Femur (tissue), 1 donor: ENCODE results near the gene RARB.

Source experiments
- DNase-seq: peaks from one replicate; pipeline ENCODE4 v3.0.0-alpha.2; 2017

Gene RARB

DNA sequence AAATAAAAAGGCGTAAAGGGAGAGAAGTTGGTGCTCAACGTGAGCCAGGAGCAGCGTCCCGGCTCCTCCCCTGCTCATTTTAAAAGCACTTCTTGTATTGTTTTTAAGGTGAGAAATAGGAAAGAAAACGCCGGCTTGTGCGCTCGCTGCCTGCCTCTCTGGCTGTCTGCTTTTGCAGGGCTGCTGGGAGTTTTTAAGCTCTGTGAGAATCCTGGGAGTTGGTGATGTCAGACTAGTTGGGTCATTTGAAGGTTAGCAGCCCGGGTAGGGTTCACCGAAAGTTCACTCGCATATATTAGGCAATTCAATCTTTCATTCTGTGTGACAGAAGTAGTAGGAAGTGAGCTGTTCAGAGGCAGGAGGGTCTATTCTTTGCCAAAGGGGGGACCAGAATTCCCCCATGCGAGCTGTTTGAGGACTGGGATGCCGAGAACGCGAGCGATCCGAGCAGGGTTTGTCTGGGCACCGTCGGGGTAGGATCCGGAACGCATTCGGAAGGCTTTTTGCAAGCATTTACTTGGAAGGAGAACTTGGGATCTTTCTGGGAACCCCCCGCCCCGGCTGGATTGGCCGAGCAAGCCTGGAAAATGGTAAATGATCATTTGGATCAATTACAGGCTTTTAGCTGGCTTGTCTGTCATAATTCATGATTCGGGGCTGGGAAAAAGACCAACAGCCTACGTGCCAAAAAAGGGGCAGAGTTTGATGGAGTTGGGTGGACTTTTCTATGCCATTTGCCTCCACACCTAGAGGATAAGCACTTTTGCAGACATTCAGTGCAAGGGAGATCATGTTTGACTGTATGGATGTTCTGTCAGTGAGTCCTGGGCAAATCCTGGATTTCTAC is at the start of gene RARB:
RARB (plus strand) TSS at position 322 of the 847 bp plus-strand sequence; CDS start at position 791, 469 bp downstream.
- peak; percentile 92 for DNase-seq

DNA sequence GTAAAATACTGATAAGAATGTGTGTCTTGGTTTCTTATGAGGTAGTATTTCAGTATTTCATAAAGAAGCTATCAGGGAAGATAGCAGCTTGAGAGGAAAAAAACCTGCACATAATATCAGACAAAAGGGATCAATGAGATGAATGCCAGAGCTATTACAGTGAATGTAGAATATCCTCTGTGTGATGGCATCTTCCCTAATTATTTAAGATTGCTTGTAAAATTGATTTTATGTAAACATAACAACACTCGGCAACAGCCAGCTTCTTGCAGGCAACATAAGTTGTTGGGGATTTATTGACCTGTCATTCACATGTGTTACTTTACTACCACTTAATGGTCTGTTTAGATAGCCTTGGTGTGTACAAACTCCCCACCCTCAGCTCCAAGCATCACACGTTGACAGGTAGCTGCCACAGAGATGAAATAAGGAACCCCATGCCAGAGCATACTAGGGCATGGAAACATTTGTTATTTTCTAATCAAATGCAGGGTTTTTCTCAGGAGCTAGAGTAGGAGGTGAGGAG is 49.2 kb upstream of the RARB start:
- no peak for DNase-seq

DNA sequence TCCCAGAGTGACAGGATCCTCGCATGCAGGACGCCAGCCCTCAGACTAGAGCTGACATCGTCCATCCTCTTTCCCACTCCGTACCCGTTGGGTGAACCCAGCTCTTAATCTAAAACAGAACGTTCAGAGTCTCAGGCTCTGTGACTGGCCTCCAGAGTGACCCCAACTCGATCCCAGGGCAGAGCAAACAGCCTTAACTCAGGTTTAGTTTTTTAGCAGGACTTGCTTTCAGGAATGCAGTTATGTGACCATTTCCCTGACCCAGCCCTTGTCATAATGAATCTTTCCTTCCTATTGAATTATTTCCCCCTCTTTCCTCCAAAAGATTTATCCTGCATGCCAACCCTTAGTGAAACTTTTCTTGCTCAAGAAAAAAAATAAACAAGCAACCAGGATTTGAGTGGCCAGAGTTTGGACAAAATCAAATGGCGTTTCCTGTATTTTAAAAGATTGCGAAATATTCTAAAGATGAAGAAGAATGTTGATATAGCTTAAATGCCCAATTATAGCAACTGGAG is 47.8 kb upstream of the RARB start:
- DNase-seq: no peak

DNA sequence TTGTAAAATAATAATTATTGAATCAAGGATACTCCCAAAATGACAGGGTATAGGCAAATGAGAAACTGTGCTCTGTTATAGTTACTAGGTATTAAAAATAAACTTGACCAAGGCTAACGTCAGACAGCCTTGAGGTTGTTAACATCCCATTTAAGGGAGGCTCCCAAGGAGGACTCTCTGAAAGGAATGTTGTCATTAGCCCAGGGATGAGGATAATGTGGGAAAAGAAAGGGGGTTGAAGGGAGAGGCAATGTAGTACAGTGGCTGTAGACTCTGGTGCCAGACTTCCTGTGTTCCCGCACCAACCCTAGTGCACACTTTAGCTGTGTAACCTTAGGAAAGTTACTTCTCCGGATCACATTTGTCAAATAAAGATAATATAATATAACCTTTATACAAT is 47.0 kb upstream of the RARB start:
- no peak for DNase-seq

DNA sequence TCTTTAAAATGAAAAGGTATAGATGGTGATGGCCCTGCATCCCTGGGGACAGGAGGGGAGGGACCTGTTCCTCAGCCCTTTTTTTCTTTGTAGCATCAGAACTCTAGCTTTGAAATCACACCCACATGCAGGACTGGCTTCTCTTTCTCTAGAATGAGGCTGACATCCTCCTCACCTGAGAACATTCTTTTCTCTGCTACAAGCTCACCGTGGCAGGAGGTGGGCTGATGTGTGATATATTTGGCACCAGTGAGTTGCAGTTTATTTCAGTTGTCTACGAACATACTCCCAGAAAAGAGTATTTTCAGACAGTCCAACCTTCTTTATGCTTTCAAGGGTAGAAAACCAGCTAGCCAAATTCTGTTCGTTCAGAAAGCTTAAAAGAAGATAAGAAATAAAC is 43.6 kb upstream of the RARB start:
- no peak for DNase-seq

DNA sequence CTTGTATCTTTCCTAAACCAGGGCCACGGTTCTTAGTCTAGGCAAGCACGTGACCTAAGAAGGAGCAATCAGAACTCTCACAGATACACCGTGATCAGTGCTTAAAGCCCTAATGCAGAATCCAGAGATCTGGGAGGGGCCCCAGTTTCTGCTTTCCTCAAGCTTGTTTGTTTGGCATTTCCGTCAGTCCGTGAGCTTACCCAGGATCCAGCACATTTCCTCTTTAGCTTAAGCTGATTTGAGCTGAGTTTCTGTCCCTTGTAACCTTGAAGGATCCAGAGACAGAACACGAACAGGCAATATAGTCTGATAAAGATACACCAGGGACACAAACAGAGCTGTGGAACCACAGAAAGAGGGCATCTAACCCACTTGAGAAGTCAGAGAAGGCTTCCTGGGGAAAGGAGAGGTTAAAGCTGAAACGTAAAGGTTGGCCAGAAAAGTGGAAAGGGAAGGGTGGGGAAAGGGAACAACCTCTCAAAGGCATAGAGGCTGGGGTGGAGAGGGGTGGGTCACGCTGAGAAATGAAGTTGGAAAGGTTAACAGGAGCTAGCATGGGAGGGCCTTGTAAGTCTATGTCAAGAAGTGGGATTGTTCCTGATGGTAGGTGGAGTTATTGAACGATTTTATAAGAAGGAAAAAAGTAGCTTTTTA is 42.1 kb upstream of the RARB start:
- DNase-seq: no peak

DNA sequence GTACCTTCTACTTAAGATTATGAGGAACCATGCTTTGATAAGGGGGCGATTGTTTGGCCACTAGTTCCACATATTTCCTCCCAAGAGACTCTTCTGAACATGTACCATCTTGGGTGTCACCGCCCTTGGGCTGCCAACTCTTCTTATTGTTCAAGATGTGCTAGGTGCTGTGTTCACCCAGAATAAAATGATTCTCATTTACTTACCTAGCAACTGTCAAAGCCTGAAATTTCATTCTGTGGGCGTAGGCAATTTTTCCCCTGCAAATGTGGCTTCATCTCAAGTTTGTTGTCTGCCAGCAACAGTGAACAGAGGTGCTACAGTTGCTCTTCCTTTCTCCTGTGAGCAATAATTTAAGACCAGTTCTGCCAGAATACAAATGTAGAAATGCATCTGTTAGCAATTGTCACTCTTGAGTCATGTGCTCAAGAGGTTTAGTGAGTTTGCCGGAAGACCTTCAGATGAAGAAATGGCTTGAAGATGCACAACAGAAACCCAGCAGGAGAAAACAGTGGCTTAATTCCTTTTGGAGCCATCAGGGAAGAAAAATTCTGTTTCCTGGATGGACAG is 41.3 kb upstream of the RARB start:
- peak; percentile 37 for DNase-seq

DNA sequence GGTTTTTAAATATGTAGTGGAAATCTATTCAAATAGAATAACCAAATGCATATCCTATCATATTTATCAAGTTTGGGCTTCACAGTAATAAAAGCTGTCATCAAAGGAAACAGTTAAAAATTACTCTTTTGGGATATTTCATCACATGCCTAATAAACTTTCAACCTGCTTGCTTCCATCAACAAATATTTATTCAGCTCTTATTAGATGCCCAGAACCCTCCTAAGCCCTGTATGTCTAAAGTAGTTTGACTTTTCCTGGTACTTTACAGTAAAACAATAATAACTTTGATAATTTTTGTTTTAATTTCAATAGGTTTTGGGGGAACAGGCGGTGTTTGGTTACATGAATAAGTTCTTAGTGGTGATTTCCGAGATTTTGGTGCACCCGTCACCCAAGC is 37.5 kb upstream of the RARB start:
- no peak for DNase-seq

DNA sequence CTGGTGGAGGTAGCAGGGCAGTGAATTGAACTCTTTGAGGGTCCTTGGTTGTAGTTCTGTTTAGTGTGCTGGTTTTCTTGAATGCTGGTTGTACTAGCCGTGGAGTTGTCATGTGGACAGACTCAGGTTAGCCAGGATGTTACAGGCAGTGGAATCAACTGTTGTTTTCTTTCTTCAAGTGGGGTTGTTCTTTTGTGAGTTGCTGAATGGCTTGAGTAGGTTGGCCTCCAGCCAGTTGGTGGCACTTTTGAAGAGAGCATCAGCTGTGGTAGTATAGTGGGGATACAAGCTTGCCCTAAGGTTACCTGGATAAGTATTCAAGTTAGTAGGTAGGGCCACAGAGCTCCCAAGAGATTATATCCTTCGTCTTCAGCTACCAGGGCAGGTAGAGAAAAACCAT is 31.8 kb upstream of the RARB start:
- DNase-seq: no peak

DNA sequence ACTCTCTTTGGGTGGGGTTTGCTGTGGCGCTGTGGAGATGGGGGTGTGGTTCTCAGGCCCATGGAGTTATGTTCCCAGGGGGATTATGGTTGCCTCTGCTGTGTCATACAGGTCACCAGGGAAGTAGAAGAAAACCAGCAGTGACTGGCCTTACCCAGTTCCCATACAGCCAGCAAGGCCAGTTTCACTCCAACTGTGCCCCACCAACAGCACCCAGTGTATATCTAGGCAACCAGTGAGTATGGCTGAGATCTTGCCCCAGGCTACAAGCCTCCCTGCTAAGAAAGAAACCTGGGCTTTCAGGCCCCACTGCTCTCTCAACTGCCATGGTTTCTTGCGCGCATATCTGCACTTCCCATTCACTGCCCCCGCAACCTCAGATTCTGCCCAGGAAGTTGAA is 31.4 kb upstream of the RARB start:
- DNase-seq: no peak

DNA sequence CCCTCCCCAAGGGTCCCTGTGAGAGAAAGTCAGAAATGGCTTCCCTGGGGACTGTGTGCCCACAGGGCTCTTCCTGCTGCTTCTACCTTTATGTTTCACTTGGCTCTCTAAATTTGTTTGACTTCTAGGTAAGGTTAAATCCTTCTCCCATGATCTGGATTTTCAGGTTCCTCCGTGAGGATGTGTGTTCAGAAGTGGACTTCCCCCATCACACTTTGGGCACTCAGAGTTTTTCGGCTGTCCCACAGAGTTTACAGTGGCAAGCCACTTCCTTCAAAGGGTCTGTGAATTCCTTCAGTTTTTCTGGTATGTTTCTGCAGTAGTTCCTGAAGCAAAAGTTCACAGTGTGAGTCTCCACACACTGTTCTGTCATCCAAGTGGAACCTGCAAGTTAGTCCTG is 30.9 kb upstream of the RARB start:
- DNase-seq: no peak

DNA sequence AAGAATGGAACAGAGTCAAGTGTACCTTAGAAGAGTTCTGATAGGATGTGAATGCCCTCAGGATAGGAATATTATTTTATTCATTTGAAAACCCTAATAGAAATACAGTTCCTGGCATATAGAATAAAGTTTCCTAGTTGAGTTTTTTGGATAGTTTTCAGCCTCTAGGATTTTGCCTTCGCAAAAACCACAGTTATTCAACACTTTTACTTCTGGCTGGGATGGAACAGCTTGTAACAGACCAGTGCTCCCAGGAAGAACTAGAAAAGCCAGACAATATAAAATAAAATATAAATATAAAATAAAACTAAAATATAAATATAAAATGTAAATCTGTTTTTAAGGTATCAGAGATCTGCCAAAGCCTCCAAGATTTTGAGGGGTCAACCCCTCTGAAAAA is 27.5 kb upstream of the RARB start:
- DNase-seq: no peak

DNA sequence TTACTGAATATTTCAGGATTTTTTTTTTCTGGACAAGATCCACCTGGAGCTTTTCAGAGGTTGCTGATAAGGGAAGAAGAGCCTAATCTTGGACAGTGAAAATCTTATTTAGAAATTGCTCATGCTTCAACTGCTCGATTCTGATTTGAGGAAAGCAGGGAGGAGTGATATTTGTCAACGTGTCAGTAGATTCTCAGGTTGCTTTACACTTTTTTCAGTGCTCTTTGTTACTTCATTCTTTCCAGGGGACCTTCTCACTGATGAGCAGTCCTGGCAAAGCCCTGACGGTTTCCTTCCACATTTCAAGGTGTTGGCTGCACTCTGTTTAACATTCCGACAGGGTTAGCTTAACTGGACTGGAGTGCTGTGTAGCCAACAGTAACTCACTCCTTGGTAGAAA is 24.1 kb upstream of the RARB start:
- peak; percentile 54 for DNase-seq

DNA sequence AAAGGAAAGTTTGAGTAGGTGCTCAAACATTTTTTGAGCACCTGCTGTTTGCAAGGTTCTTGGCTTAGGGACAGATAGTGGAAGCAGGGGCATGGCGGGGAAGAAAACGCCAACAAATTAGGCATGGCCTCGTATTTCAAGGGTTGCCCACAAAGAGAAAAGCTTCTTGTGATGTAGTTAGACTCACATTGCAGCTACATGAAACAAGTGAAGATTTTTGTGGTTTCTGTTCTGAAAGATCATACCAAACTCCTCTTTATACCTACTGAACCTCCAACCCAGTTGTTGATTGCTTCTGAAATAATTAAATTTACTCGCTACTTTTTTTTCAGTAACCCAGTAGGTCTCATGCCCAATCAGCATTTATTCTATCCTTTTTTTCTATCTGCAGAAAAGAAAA is 23.5 kb upstream of the RARB start:
- no peak for DNase-seq

DNA sequence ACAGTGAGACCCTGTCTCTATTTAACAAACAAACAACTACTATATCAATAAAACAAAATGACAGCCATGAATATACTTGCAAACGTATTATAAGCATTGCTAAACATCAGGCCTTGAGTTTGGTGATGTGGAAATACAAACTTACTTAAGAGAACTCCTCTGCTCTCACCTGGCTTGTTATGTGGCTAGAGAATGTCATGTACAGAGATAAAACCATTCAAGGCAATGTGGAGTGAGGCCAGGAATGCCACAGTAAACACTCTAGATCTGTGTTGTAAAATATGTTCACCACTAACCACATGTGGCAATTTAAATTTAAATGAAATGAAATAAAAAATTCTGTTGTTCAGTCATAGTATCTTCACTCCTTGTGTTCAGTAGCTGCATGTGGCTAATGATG is 22.7 kb upstream of the RARB start:
- DNase-seq: no peak

DNA sequence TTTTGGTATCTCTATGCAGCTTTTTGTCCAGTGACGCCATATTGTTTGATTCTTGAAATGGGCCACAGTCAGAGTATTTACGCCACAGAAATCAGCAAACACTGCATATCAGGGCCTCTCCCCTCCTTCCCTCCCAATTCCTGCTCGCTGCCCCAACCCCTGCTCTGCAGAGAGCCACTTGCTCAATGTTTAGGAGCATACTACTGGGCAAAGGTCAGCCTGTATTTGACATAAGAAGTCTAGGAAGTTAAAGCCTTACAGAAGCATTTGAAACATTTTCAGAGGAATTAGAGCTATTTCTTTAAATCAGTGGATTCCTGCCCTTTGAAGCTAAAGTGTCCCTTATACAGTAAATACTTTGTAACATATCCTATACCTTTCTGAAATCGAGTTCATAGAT is 17.4 kb upstream of the RARB start:
- DNase-seq: no peak

DNA sequence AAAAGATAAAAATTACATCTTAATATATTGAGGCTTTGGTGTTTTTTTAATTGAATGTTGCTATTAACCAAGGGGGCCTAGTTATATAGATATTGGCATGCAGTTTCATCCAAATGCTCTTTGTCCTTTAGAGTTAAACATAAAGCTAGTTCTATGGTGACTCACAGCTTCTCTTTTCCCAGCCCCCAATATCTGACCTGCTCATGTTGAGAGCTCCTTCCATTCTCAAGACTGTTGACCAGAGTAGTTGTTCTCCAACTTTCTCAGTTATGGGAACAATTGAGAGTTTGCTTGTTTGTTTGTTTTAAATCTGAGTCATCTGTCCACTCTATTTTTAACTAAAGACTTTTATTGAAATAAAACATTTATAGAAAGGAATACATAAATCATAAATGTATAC is 15.8 kb upstream of the RARB start:
- DNase-seq: no peak

DNA sequence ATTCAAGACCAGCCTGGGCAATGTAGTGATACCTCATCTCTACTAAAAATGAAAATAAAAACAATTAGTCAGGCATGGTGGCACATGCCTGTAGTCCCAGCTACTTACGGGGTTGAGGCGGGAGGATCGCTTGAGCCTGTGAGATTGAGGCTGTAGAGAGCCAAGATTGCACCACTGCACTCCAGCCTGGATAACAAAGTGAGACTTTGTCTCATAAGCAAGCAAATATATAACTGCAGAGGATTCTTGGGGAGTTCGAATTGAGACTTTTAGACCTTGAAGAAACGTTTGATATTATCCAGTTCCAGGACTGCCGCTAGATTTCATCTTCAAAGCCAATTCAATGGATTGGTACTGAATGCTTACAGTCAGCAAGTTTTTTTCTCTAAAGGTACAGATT is 11.9 kb upstream of the RARB start:
- DNase-seq: no peak

DNA sequence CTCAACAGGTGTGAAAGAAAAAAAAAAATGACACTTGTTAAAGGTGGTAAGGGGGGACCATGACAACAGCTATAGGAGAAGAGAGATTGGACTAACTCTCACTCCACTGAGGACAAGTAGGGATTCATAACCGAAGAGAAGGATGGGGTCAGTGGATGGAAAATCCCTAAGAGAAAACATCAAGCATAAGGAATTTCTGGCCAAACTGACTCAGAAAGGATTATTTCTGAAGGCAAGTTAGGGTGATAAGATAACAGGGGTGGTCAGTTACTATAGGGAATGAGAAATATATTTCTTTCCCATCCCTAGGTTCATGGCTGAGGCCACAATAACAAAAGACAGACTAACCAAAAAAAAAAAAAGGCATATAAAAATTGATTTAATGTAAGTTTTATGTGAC is 9.5 kb upstream of the RARB start:
- DNase-seq: no peak

DNA sequence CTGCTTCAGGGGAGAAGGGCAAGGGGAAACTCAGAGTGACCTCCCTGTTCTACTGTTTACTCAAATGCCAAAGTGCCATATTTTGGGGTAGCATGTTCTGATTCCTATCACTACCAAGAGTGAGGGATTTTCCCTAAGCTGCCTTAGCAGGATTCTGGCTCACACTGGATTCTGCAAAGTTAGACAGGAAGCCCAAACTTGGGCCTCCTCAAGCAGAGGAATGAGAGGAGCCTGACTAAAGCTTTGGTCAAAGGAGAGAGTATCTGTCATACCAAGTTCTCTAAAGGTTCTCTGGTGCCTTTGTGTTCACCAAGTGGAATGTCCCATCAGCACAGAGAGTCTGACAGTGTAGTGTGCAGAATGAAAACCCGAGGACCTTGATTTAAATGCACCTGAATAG is 8.8 kb upstream of the RARB start:
- DNase-seq: no peak

DNA sequence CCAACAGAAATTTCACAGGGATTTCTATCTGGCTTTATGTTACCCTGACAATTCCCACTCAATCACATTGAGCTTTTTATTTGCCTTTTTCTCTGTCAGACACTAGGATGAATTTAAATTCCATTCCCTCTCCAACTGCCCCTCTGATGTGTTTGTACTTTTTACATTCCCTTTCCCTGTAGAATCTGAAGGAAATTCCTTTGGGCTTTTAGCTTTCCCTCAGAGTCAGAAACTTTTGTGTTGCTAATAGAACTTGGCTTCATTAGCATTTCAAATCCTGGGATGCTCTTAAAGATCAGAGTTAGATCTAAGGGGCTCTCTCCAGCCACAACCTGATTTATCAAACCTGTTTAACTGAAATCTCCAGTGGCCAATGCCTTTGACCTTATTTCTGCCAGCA is 7.9 kb upstream of the RARB start:
- no peak for DNase-seq

DNA sequence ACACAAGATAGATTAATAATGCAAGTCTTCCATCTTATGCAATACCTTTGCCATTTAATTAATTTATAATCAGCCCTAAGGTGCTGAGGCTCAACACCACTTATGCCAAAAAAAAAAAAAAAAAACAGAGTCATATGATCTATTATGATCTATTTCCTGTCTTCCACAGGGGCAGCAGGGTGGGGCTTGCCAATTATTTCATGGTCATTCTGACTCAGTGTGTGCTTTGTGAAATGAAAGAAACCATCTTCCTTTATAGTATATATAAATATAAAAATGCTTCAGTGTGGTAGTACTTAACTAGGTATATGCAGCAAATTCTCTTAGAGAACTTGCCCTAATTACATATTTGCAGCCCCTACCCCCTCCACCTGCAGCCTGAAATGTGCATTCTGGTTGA is 7.2 kb upstream of the RARB start:
- DNase-seq: no peak

DNA sequence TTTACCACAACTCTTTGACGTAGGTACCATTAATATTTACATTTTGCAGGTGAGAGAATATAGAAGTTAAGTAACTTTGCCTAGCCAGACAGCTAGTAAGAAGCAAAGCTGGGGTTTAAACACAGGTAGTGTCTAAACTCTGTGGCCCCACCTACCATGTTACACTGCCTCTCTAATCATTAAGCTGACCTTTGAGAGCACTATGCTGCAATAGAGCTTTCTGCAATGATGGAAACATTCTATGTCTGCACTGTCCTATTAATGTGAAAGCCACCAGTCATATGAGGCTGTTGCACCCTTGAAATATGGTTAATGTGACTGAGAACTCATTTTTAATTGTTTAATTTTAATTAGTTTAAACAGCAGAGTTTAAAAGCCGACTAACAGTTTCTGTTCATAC is 6.3 kb upstream of the RARB start:
- no peak for DNase-seq
